ENCODE results near the gene GNRHR. TPM values are rescaled to one million over a fixed set of nuclear protein-coding genes. Genes with fewer than 3 reads are reported as not detected.
A peak's percentile ranks its signal among the peaks of the same experiment; 100 is the strongest.
"Not testable (repeated sequence)": the region's sequence is repeated elsewhere in the genome, so short reads cannot be mapped to it uniquely, and the experiment has no call there.

GNRHR gene
- total and polyA plus RNA-seq, 12 donors = 0.11 to 187 (median 1.0) TPM; not detected in 8

GRCh38 chr4:67765928-67766327, 11.7 kb upstream of the GNRHR start:
- intact Hi-C loops (cut with DNase I) = no loop called here
- DNase-seq = no peak
- 78 to 95% (median 84%) methylated on average over 1 of the region's 1 CpG for WGBS, 4 donors
- Histone ChIP-seq H3K4me1 (replicated peaks in 1 of 2) (no peaks in the 10 kb centered on the region), H3K9me3 (replicated peaks in 1 of 3) (no peaks in the 10 kb centered on the region), H3K4me3 (no peak overlapping the region), H3K27me3 (no peaks in the 10 kb centered on the region), H3K36me3 (replicated peaks in 1 of 2) (no peaks in the 10 kb centered on the region), H3K27ac (no peak overlapping the region)
- TF ChIP-seq CTCF (IDR thresholded peaks at IDR 0.05) (no peak), POLR2A (IDR thresholded peaks at IDR 0.05) (no peak)

- TF ChIP-seq POLR2A (IDR thresholded peaks at IDR 0.05) (no peak), CTCF (IDR thresholded peaks at IDR 0.05) (no peak)
- 67 to 76% (median 71%) methylated on average over 2 of the region's 2 CpGs for WGBS, 4 donors
- intact Hi-C loops (cut with DNase I) = no loop called here
- Histone ChIP-seq H3K36me3 (replicated peaks in 1 of 2) (no peaks in the 10 kb centered on the region), H3K27ac (no peak overlapping the region), H3K4me1 (replicated peaks in 1 of 2) (no peaks in the 10 kb centered on the region), H3K27me3 (no peaks in the 10 kb centered on the region), H3K4me3 (no peak overlapping the region), H3K9me3 (replicated peaks in 1 of 3) (no peaks in the 10 kb centered on the region)
- no peak for DNase-seq
Measured at GRCh38 chr4:67765401-67765800, 11.2 kb upstream of the GNRHR start.

GRCh38 chr4:67764183-67764582, 10.0 kb upstream of the GNRHR start:
- intact Hi-C loops (cut with DNase I) = no loop called here
- no peak for DNase-seq
- Histone ChIP-seq H3K36me3 (replicated peaks in 1 of 2) (no peaks in the 10 kb centered on the region), H3K4me1 (replicated peaks in 1 of 2) (no peaks in the 10 kb centered on the region), H3K4me3 (no peak overlapping the region), H3K27me3 (no peaks in the 10 kb centered on the region), H3K9me3 (replicated peaks in 1 of 3) (no peaks in the 10 kb centered on the region), H3K27ac (no peak overlapping the region)
- TF ChIP-seq CTCF (IDR thresholded peaks at IDR 0.05) = no peak

- no peak for TF ChIP-seq CTCF (IDR thresholded peaks at IDR 0.05)
- no peak for TF ChIP-seq POLR2A (IDR thresholded peaks at IDR 0.05)
- H3K27ac ChIP-seq = no peak overlapping the region
- no peaks in the 10 kb centered on the region for H3K4me1 ChIP-seq (replicated peaks in 1 of 2)
- no peaks in the 10 kb centered on the region for H3K27me3 ChIP-seq
- intact Hi-C loops (cut with DNase I) = no loop called here
- H3K36me3 ChIP-seq (replicated peaks in 1 of 2) = no peaks in the 10 kb centered on the region
- DNase-seq = peak in 2 of 7 donors; percentile 4 to 8
- H3K4me3 ChIP-seq = no peak overlapping the region
- no peaks in the 10 kb centered on the region for H3K9me3 ChIP-seq (replicated peaks in 1 of 3)
- 30 to 40% (median 33%) methylated on average over 3 of the region's 3 CpGs for WGBS, 4 donors
Measured at GRCh38 chr4:67762086-67762485, 7.9 kb upstream of the GNRHR start.

GRCh38 chr4:67756991-67757390, 2.8 kb upstream of the GNRHR start:
- intact Hi-C loops (cut with DNase I); H3K36me3 ChIP-seq (replicated peaks in 1 of 2); H3K4me3 ChIP-seq; H3K27me3 ChIP-seq; H3K4me1 ChIP-seq (replicated peaks in 1 of 2); H3K9me3 ChIP-seq (replicated peaks in 1 of 3); H3K27ac ChIP-seq; DNase-seq: not testable (repeated sequence)
- WGBS, 4 donors = 63 to 73% (median 70%) methylated on average over 6 of the region's 6 CpGs
